Measurements from ENCODE around the gene TAF4. TPM values are rescaled to one million over a fixed set of nuclear protein-coding genes. Genes with fewer than 3 reads are reported as not detected.
A peak's percentile ranks its signal among the peaks of the same experiment; 100 is the strongest.

Gene TAF4
- total and polyA plus RNA-seq, 2 of the 13 experiments (the other 11 are each of a cell fraction or from before 2014, with no cell fraction given): 5.9 to 12.0 TPM

DNA sequence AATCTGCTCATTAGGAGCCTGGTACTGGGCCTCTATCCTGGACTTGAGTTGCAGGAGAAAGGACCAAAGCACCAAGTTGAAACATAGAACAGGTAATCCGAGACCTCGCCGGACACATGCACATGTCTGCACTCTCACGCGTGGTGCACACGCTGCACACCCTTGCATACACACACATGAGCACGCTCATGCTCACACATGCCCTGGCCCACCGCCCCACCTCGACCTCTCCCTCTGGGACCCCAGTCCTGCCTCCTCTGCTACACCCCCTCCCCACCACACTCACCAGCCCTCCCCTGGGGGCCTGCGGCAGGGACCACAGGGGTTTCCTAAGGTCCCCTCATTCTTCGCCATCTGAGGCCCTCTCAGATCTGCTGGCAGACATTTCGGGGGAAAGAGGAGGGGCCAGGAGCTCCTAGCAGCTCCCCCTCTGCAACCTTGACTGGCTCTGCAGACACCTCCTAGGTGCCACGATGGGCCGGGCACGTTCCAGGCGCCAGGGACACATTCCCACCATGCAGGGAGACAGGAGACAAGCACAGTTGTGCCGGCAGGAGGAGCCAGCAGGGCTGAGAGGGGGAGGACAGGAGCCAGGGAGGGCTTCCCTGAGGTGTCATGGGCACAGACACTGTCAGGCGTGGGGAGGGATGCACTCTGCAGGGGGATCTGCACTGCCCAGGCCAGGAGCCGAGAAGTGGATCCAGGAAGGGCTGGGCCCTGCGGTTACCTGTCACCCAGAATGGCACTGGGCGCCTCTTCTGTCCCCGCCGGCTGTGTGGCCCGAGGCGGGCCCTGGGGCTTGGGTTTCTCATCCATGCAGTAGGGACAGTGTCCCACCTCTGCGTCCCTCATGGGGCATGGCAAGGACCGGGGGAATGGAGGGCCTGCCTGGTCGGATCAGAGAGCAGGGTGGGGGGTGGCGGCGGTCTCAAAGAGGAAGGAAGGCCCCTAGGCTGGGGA lies 31.0 kb upstream of the TAF4 start (continued):
- TF ChIP-seq SKI (IDR thresholded peaks at IDR 0.05; ENCODE audit: partially characterized antibody) (no peak), ZNF143 (CRISPR knock-in tag; IDR thresholded peaks at IDR 0.05) (no peak), ZNF674 (CRISPR knock-in tag; IDR thresholded peaks at IDR 0.05; ENCODE audit: low read depth) (no peak), KLF13 (CRISPR knock-in tag; IDR thresholded peaks at IDR 0.05) (no peak), PHF20 (CRISPR knock-in tag; IDR thresholded peaks at IDR 0.05) (no peak), AFF4 (CRISPR knock-in tag; IDR thresholded peaks at IDR 0.05) (no peak), CTCF (CRISPR knock-in tag; IDR thresholded peaks at IDR 0.05) (peak; percentile 68), HDAC1 (CRISPR knock-in tag; IDR thresholded peaks at IDR 0.05) (no peak), ZNF784 (CRISPR knock-in tag; IDR thresholded peaks at IDR 0.05; ENCODE audit: borderline replicate concordance) (no peak), PHF21A (CRISPR knock-in tag; IDR thresholded peaks at IDR 0.05) (no peak), ATAD3A (CRISPR knock-in tag; IDR thresholded peaks at IDR 0.05) (no peak), ZNF816 (CRISPR knock-in tag; IDR thresholded peaks at IDR 0.05; ENCODE audit: borderline replicate concordance) (no peak), ZNF607 (CRISPR knock-in tag; IDR thresholded peaks at IDR 0.05; ENCODE audit: borderline replicate concordance) (no peak)
- TF ChIP-seq, protein P1, sequence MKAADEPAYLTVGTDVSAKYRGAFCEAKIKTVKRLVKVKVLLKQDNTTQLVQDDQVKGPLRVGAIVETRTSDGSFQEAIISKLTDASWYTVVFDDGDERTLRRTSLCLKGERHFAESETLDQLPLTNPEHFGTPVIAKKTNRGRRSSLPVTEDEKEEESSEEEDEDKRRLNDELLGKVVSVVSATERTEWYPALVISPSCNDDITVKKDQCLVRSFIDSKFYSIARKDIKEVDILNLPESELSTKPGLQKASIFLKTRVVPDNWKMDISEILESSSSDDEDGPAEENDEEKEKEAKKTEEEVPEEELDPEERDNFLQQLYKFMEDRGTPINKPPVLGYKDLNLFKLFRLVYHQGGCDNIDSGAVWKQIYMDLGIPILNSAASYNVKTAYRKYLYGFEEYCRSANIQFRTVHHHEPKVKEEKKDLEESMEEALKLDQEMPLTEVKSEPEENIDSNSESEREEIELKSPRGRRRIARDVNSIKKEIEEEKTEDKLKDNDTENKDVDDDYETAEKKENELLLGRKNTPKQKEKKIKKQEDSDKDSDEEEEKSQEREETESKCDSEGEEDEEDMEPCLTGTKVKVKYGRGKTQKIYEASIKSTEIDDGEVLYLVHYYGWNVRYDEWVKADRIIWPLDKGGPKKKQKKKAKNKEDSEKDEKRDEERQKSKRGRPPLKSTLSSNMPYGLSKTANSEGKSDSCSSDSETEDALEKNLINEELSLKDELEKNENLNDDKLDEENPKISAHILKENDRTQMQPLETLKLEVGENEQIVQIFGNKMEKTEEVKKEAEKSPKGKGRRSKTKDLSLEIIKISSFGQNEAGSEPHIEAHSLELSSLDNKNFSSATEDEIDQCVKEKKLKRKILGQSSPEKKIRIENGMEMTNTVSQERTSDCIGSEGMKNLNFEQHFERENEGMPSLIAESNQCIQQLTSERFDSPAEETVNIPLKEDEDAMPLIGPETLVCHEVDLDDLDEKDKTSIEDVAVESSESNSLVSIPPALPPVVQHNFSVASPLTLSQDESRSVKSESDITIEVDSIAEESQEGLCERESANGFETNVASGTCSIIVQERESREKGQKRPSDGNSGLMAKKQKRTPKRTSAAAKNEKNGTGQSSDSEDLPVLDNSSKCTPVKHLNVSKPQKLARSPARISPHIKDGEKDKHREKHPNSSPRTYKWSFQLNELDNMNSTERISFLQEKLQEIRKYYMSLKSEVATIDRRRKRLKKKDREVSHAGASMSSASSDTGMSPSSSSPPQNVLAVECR (CRISPR knock-in tag; IDR thresholded peaks at IDR 0.05; ENCODE audit: borderline replicate concordance): 0 out of 2 replicates have a peak, but pooled peaks have one; percentile 18

Measured in HepG2 (cell line).